WTC11 (cell line): ENCODE results near the gene SERP1. TPM values are rescaled to one million over a fixed set of nuclear protein-coding genes. Genes with fewer than 3 reads are reported as not detected.
A peak's percentile ranks its signal among the peaks of the same experiment; 100 is the strongest.
"Not testable (repeated sequence)": the region's sequence is repeated elsewhere in the genome, so short reads cannot be mapped to it uniquely, and the experiment has no call there.

Experiments
- ATAC-seq: fragments of 200-7000 bp; cut with Tn5 transposase; 2 replicates; pipeline ENCODE4 v1.10.0; 2021; ENCODE audit warnings: mild to moderate bottlenecking, moderate library complexity
- CTCF ChIA-PET: fragments of 300-600 bp; sonication (Branson Sonifier 250); formaldehyde crosslinking; loops from one replicate; lab custom pipeline; 2021; ENCODE audit warnings: antibody characterized with exemption; lab: Charles Lee
- POLR2A ChIA-PET: fragments of 350-600 bp; sonication (Branson Sonifier 250); formaldehyde crosslinking; loops from one replicate; lab custom pipeline; 2021; ENCODE audit warnings: antibody characterized with exemption; lab: Charles Lee
- DNase-seq: peaks from one replicate; pipeline ENCODE4 v3.0.0; 2021; ENCODE audit warnings: low spot score
- H3K27ac Mint-ChIP-seq: 2 replicates; pipeline ENCODE4 v1.8.0; 2021; ENCODE audit warnings: mixed read lengths
- H3K27me3 Mint-ChIP-seq: 2 replicates; pipeline ENCODE4 v1.8.0; 2021; ENCODE audit warnings: low read depth, mild to moderate bottlenecking, moderate library complexity, mixed read lengths
- H3K36me3 Mint-ChIP-seq: 2 replicates; pipeline ENCODE4 v1.8.0; 2021; ENCODE audit warnings: mixed read lengths
- H3K4me1 Mint-ChIP-seq: 2 replicates; pipeline ENCODE4 v1.8.0; 2022; ENCODE audit warnings: mixed read lengths
- H3K4me3 Mint-ChIP-seq: 2 replicates; pipeline ENCODE4 v1.8.0; 2021; ENCODE audit warnings: mild to moderate bottlenecking, moderate library complexity, mixed read lengths
- H3K9me3 Mint-ChIP-seq: 2 replicates; pipeline ENCODE4 v1.8.0; 2021; ENCODE audit warnings: mixed read lengths
- ATF1 ChIP-seq: sonication (generic); formaldehyde crosslinking; IDR thresholded peaks from 2 replicates; pipeline ENCODE4 v1.8.1; 2023; ENCODE audit warnings: mild to moderate bottlenecking, moderate library complexity, missing genetic modification reagents
- ATF6 ChIP-seq: sonication (generic); formaldehyde crosslinking; IDR thresholded peaks from 2 replicates; pipeline ENCODE4 v1.8.1; 2023; ENCODE audit warnings: mild to moderate bottlenecking, missing genetic modification reagents
- E2F4 ChIP-seq: sonication (generic); formaldehyde crosslinking; IDR thresholded peaks from 2 replicates; pipeline ENCODE4 v1.8.1; 2022; ENCODE audit warnings: low read depth, mild to moderate bottlenecking, moderate library complexity, missing genetic modification reagents, borderline replicate concordance
- E2F5 ChIP-seq: sonication (generic); formaldehyde crosslinking; IDR thresholded peaks from 2 replicates; pipeline ENCODE4 v1.8.1; 2022; ENCODE audit warnings: mild to moderate bottlenecking, moderate library complexity, missing genetic modification reagents
- ELF4 ChIP-seq: sonication (generic); formaldehyde crosslinking; IDR thresholded peaks from 2 replicates; pipeline ENCODE4 v1.8.1; 2022; ENCODE audit warnings: low read depth, mild to moderate bottlenecking, moderate library complexity, missing genetic modification reagents
- GTF2I ChIP-seq: fragments of 250-450 bp; sonication (Bioruptor Pico); conservative IDR thresholded peaks from 2 replicates; pipeline ENCODE4 v1.4.0; 2021; ENCODE audit warnings: mild to moderate bottlenecking
- JAZF1 ChIP-seq: fragments of 250-450 bp; sonication (Bioruptor Pico); IDR thresholded peaks from 2 replicates; pipeline ENCODE4 v1.9.0; 2021; ENCODE audit warnings: moderate library complexity, mild to moderate bottlenecking, inconsistent platforms
- NFYB ChIP-seq: sonication (generic); formaldehyde crosslinking; conservative IDR thresholded peaks from 2 replicates; pipeline ENCODE4 v1.8.0; 2022; ENCODE audit warnings: low read depth, missing genetic modification reagents
- PRRX2 ChIP-seq: fragments of 250-450 bp; sonication (Bioruptor Pico); IDR thresholded peaks from 2 replicates; pipeline ENCODE4 v1.8.0; 2021; ENCODE audit warnings: mild to moderate bottlenecking
- RELA ChIP-seq: sonication (generic); formaldehyde crosslinking; IDR thresholded peaks from 2 replicates; pipeline ENCODE4 v1.8.1; 2022; ENCODE audit warnings: missing genetic modification reagents, mild to moderate bottlenecking, borderline replicate concordance
- RORB ChIP-seq: fragments of 250-450 bp; sonication (Bioruptor Pico); IDR thresholded peaks from 2 replicates; pipeline ENCODE4 v1.9.0; 2021; ENCODE audit warnings: mild to moderate bottlenecking
- STAT6 ChIP-seq: sonication (generic); formaldehyde crosslinking; conservative IDR thresholded peaks from 2 replicates; pipeline ENCODE4 v1.8.1; 2023; ENCODE audit warnings: mild to moderate bottlenecking, low read depth, missing genetic modification reagents, moderate library complexity
- TEAD1 ChIP-seq: sonication (generic); formaldehyde crosslinking; IDR thresholded peaks from 2 replicates; pipeline ENCODE4 v1.8.0; 2022; ENCODE audit warnings: mild to moderate bottlenecking, missing genetic modification reagents
- TEAD4 ChIP-seq: sonication (generic); formaldehyde crosslinking; IDR thresholded peaks from 2 replicates; pipeline ENCODE4 v1.8.0; 2022; ENCODE audit warnings: mild to moderate bottlenecking, missing genetic modification reagents
- ZNF281 ChIP-seq: sonication (generic); formaldehyde crosslinking; IDR thresholded peaks from 2 replicates; pipeline ENCODE4 v1.8.0; 2023; ENCODE audit warnings: mild to moderate bottlenecking, missing genetic modification reagents
- ZNF416 ChIP-seq: fragments of 250-450 bp; sonication (Bioruptor Pico); IDR thresholded peaks from 2 replicates; pipeline ENCODE4 v1.9.0; 2021; ENCODE audit warnings: mild to moderate bottlenecking, inconsistent platforms
- ZNF532 ChIP-seq: fragments of 250-450 bp; sonication (Bioruptor Pico); IDR thresholded peaks from 2 replicates; pipeline ENCODE4 v1.9.0; 2021; ENCODE audit warnings: mild to moderate bottlenecking, borderline replicate concordance
- total RNA-seq: library from RNA; stranded (reverse); gene quantifications from 3 replicates; pipeline ENCODE4 v1.2.3, GENCODE V29; 2021

Gene SERP1
- total RNA-seq, 1 experiment from 2014 or later: 98.3 TPM

- Mint-ChIP-seq H3K4me3 (no peak overlapping the region), H3K36me3 (peaks cover 25% of the 10 kb centered on the region), H3K9me3 (peaks cover 42% of the 10 kb centered on the region), H3K4me1 (no peaks in the 10 kb centered on the region), H3K27me3 (peaks cover 4% of the 10 kb centered on the region), H3K27ac (no peak overlapping the region)
- ChIA-PET POLR2A (no interaction called here), CTCF (interaction anchor here (0.5 to 2.5 kb wide), 25 partner anchors 8 to 281 kb away, joined by 3 to 14 read pairs (median 4); partner anchors contain the start of genes EIF2A and SERP1)
- DNase-seq: peak; percentile 24
- TF ChIP-seq E2F4 (no peak), E2F5 (CRISPR knock-in tag) (no peak), ZNF281 (no peak)
- ATAC-seq: peak; percentile 92
Measured at GRCh38 chr3:150503402-150504099, 42.7 kb downstream of the SERP1 start.

GRCh38 chr3:150500960-150501359, 45.3 kb downstream of the SERP1 start:
- CTCF ChIA-PET: not testable (repeated sequence)

GRCh38 chr3:150497956-150498355, 48.3 kb downstream of the SERP1 start:
- no peak for DNase-seq
- no peak overlapping the region for H3K4me3 Mint-ChIP-seq
- peaks cover 25% of the 10 kb centered on the region for H3K36me3 Mint-ChIP-seq
- no peak for ATAC-seq
- H3K27me3 Mint-ChIP-seq: peaks cover 4% of the 10 kb centered on the region
- no peak overlapping the region for H3K27ac Mint-ChIP-seq
- ChIA-PET POLR2A (no interaction called here), CTCF (no interaction called here)
- H3K9me3 Mint-ChIP-seq: peaks cover 29% of the 10 kb centered on the region
- peaks cover 11% of the 10 kb centered on the region for H3K4me1 Mint-ChIP-seq
- TF ChIP-seq ATF6 (CRISPR knock-in tag) (no peak), STAT6 (CRISPR knock-in tag) (no peak), TEAD1 (CRISPR knock-in tag) (no peak), ATF1 (CRISPR knock-in tag) (no peak), JAZF1 (CRISPR knock-in tag) (no peak), RORB (no peak), ZNF416 (CRISPR knock-in tag) (no peak), RELA (CRISPR knock-in tag) (no peak), ELF4 (CRISPR knock-in tag) (no peak), PRRX2 (CRISPR knock-in tag) (no peak), ZNF532 (CRISPR knock-in tag) (no peak), GTF2I (no peak), TEAD4 (CRISPR knock-in tag) (no peak), NFYB (no peak)

More at GRCh38 chr3:150500960-150501359, 45.3 kb downstream of the SERP1 start:
- peaks cover 32% of the 10 kb centered on the region for H3K9me3 Mint-ChIP-seq
- H3K27me3 Mint-ChIP-seq, ATAC-seq, H3K4me3 Mint-ChIP-seq, H3K4me1 Mint-ChIP-seq, H3K27ac Mint-ChIP-seq, DNase-seq, POLR2A ChIA-PET: not testable (repeated sequence)
- H3K36me3 Mint-ChIP-seq: peaks cover 25% of the 10 kb centered on the region
